Stomach smooth muscle (tissue), 2 donors: Measurements from ENCODE around the gene KLHL33.

Experiments used
- H3K27ac ChIP-seq: one replicate; pipeline ENCODE4 v1.7.0; 2013; ENCODE audit warnings: mild to moderate bottlenecking, low read length, inconsistent platforms
- H3K27me3 ChIP-seq, 2 donors: one replicate each; pipeline ENCODE4 v1.7.0; 2013; ENCODE audit warnings: low read length in 2 of 2; ENCODE audit not compliant: insufficient read depth in 2 of 2, control insufficient read depth in 1 of 2
- H3K36me3 ChIP-seq, 2 donors: one replicate each; pipeline ENCODE4 v1.7.0; 2013; ENCODE audit warnings: low read length in 2 of 2; ENCODE audit not compliant: control insufficient read depth in 2 of 2, insufficient read depth in 2 of 2
- H3K4me1 ChIP-seq: one replicate; pipeline ENCODE4 v1.7.0; 2013; ENCODE audit warnings: low read length; ENCODE audit not compliant: control insufficient read depth, insufficient read depth
- H3K4me3 ChIP-seq, 2 donors: one replicate each; pipeline ENCODE4 v1.7.0; 2013; ENCODE audit warnings: low read length in 2 of 2
- H3K9ac ChIP-seq, 2 donors: one replicate each; pipeline ENCODE4 v1.7.0; 2013; ENCODE audit warnings: low read length in 2 of 2, mild to moderate bottlenecking in 1 of 2
- H3K9me3 ChIP-seq, 2 donors: one replicate each; pipeline ENCODE4 v1.7.0; 2013; ENCODE audit warnings: low read length in 2 of 2; ENCODE audit not compliant: control insufficient read depth in 2 of 2
- donor health status: healthy.
- donor health status: Pancreatic carcinoma.

Gene KLHL33

GRCh38 chr14:20441461-20441860 is 5.5 kb upstream of the KLHL33 start:
- no peak overlapping the region for H3K27ac ChIP-seq
- H3K4me3 ChIP-seq, result no peak overlapping the region
- H3K9me3 ChIP-seq, result no peaks in the 10 kb centered on the region
- H3K4me1 ChIP-seq, result no peaks in the 10 kb centered on the region
- H3K9ac ChIP-seq, result no peak overlapping the region
- peaks cover 0 to 2% of the 10 kb centered on the region in 2 donors for H3K27me3 ChIP-seq
- peaks cover 8 to 11% of the 10 kb centered on the region in 2 donors for H3K36me3 ChIP-seq

GRCh38 chr14:20440882-20441281 is 4.9 kb upstream of the KLHL33 start:
- Histone ChIP-seq H3K9me3 (no peaks in the 10 kb centered on the region), H3K27ac (no peak overlapping the region), H3K4me1 (peaks cover under 1% of the 10 kb centered on the region), H3K9ac (no peak overlapping the region), H3K36me3 (peaks cover 3 to 5% of the 10 kb centered on the region in 2 donors), H3K27me3 (peaks cover 0 to 2% of the 10 kb centered on the region in 2 donors), H3K4me3 (no peak overlapping the region)

- no peak overlapping the region for H3K9ac ChIP-seq
- no peak overlapping the region for H3K27ac ChIP-seq
- no peaks in the 10 kb centered on the region for H3K9me3 ChIP-seq
- peaks cover 0 to 4% of the 10 kb centered on the region in 2 donors for H3K27me3 ChIP-seq
- peaks cover 3% of the 10 kb centered on the region for H3K4me1 ChIP-seq
- H3K36me3 ChIP-seq, result peaks cover 0 to 1% of the 10 kb centered on the region in 2 donors
- no peak overlapping the region for H3K4me3 ChIP-seq
Measured at GRCh38 chr14:20440465-20440864, 4.5 kb upstream of the KLHL33 start.

DNA sequence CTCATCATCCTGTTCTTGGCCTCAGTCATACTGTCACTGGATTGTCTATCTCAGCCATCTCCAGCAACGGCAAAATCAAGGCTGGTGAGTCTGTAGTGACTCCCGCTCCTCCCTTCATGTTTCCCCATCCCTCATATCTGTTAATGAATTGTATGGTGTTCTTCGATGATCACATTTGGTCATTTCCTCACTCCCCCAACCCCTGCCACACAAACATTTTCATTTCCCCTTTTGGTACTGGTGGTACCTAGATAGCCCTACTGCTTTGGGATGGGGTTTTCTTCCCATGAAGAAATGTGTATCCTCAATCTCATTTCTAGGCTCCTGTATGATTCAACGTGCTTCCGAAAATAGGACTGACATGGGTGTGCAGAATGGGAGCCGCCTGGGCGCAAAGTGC is 2.7 kb upstream of the KLHL33 start:
- no peak overlapping the region for H3K9ac ChIP-seq
- H3K4me1 ChIP-seq, result peaks cover 3% of the 10 kb centered on the region
- no peak overlapping the region for H3K27ac ChIP-seq
- H3K27me3 ChIP-seq, result peaks cover 0 to 7% of the 10 kb centered on the region in 2 donors
- no peaks in the 10 kb centered on the region for H3K9me3 ChIP-seq
- no peak overlapping the region for H3K4me3 ChIP-seq
- H3K36me3 ChIP-seq, result no peaks in the 10 kb centered on the region

GRCh38 chr14:20436363-20436755 is 393 bp upstream of the KLHL33 start:
- peaks cover 3% of the 10 kb centered on the region for H3K4me1 ChIP-seq
- no peak overlapping the region for H3K9ac ChIP-seq
- H3K27me3 ChIP-seq, result peaks cover 0 to 7% of the 10 kb centered on the region in 2 donors
- H3K36me3 ChIP-seq, result no peaks in the 10 kb centered on the region
- no peak overlapping the region for H3K4me3 ChIP-seq
- H3K9me3 ChIP-seq, result no peaks in the 10 kb centered on the region
- no peak overlapping the region for H3K27ac ChIP-seq

DNA sequence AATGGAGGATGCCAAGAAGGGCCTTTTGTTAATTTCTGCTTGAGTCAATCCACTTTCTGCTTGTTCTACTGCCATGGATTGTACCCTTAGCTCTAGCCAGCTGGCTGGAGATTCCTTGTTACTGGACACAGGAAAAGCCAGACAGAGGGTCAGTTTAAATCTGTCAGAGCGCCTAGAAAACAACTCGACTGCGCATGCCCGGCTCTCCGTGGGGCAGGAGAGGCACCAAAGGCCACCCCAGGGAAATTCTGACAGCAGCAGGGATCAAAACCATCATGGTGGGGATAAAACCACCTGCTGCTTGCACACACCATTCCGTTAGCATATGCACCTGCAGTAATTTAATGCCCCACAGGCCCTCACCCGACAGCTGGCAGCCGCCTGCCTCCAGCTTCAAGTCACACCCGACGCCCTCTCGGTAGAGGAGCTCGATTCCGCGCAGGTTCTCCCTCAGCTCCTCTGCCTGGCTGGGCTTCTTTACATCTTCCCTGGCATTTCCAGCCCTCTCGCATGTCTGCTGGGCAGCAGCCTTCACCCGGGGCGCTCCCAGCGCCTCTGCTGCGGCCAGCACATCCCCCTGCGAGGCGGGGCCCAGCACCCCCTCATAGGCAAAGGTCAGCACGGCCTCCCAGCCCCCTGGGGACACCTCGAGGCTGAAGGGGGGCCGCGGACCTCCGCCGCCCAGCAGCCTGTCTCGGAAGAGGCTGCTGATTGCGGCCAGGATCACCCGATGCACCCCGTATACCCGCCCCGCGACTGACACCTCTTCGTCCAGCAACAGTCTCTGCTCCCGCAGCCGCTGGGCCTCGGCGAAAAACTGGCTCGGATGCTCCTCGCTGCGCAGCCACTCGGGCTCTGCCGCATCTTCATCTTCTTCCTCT is 1.0 kb downstream of the KLHL33 start:
- Histone ChIP-seq H3K4me3 (peak overlapping the region; percentile 36 to 61), H3K27ac (no peak overlapping the region), H3K4me1 (peaks cover 3% of the 10 kb centered on the region), H3K36me3 (no peaks in the 10 kb centered on the region), H3K9me3 (no peaks in the 10 kb centered on the region), H3K9ac (peak overlapping the region; percentile 23 to 62), H3K27me3 (peaks cover 0 to 7% of the 10 kb centered on the region in 2 donors)

GRCh38 chr14:20429801-20430669 is 5.9 kb downstream of the KLHL33 start:
- Histone ChIP-seq H3K36me3 (no peaks in the 10 kb centered on the region), H3K9me3 (no peaks in the 10 kb centered on the region), H3K4me3 (no peak overlapping the region), H3K27me3 (peaks cover 0 to 2% of the 10 kb centered on the region in 2 donors), H3K27ac (no peak overlapping the region), H3K9ac (no peak overlapping the region), H3K4me1 (no peaks in the 10 kb centered on the region)

GRCh38 chr14:20428802-20429201 is 7.2 kb downstream of the KLHL33 start:
- Histone ChIP-seq H3K9ac (no peak overlapping the region), H3K4me1 (no peaks in the 10 kb centered on the region), H3K36me3 (no peaks in the 10 kb centered on the region), H3K4me3 (no peak overlapping the region), H3K27me3 (no peaks in the 10 kb centered on the region), H3K9me3 (no peaks in the 10 kb centered on the region), H3K27ac (no peak overlapping the region)

DNA sequence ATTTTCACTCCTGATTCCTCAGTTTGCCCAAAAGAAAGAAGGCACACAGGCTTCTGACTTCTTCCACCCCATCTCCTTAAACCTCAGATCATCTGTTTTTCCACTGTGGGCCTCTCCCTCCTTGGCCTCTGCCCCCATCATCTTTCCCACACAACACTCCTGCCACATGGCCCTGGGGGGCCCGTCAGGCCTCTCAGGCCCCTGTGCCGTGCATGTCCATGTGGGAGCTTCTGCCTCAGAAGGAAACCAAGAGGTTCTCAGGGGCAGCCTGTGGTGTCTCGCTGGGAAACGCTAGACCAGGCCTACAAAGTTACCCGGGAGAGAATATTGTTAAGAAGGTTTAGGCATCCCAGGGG is 8.0 kb downstream of the KLHL33 start:
- no peaks in the 10 kb centered on the region for H3K36me3 ChIP-seq
- H3K4me3 ChIP-seq, result no peak overlapping the region
- H3K27me3 ChIP-seq, result no peaks in the 10 kb centered on the region
- H3K9me3 ChIP-seq, result no peaks in the 10 kb centered on the region
- H3K4me1 ChIP-seq, result no peaks in the 10 kb centered on the region
- H3K9ac ChIP-seq, result no peak overlapping the region
- no peak overlapping the region for H3K27ac ChIP-seq

GRCh38 chr14:20427231-20428009 is 8.5 kb downstream of the KLHL33 start:
- Histone ChIP-seq H3K9ac (no peak overlapping the region), H3K4me1 (no peaks in the 10 kb centered on the region), H3K27ac (no peak overlapping the region), H3K4me3 (no peak overlapping the region), H3K9me3 (no peaks in the 10 kb centered on the region), H3K36me3 (no peaks in the 10 kb centered on the region), H3K27me3 (no peaks in the 10 kb centered on the region)
